Measurements from ENCODE around the gene FAM47E.

DNA sequence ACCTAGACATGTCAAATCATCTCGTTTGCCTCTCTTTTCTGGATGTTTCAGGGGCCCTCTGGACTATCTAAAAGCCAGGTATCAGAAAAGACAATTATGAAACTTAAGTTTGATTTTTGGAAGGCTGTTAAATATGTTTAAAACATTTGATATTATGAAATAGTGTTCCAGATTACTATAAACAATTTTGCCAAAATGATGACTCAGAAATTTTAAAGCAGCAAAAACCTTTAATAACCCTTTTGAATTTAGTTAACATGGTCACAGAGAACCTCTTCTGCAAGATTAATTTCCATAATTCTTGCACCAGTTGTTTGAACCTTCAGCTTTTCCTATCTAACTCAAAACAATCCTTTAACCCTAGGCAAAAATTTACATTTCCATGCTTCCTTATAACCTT lies 18.8 kb upstream of the FAM47E start:
- TF ChIP-seq, protein P1, sequence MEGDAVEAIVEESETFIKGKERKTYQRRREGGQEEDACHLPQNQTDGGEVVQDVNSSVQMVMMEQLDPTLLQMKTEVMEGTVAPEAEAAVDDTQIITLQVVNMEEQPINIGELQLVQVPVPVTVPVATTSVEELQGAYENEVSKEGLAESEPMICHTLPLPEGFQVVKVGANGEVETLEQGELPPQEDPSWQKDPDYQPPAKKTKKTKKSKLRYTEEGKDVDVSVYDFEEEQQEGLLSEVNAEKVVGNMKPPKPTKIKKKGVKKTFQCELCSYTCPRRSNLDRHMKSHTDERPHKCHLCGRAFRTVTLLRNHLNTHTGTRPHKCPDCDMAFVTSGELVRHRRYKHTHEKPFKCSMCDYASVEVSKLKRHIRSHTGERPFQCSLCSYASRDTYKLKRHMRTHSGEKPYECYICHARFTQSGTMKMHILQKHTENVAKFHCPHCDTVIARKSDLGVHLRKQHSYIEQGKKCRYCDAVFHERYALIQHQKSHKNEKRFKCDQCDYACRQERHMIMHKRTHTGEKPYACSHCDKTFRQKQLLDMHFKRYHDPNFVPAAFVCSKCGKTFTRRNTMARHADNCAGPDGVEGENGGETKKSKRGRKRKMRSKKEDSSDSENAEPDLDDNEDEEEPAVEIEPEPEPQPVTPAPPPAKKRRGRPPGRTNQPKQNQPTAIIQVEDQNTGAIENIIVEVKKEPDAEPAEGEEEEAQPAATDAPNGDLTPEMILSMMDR (IDR thresholded peaks at IDR 0.05; ENCODE audit: low read depth, low read length, missing input control): no peak
- TF ChIP-seq, protein P2, sequence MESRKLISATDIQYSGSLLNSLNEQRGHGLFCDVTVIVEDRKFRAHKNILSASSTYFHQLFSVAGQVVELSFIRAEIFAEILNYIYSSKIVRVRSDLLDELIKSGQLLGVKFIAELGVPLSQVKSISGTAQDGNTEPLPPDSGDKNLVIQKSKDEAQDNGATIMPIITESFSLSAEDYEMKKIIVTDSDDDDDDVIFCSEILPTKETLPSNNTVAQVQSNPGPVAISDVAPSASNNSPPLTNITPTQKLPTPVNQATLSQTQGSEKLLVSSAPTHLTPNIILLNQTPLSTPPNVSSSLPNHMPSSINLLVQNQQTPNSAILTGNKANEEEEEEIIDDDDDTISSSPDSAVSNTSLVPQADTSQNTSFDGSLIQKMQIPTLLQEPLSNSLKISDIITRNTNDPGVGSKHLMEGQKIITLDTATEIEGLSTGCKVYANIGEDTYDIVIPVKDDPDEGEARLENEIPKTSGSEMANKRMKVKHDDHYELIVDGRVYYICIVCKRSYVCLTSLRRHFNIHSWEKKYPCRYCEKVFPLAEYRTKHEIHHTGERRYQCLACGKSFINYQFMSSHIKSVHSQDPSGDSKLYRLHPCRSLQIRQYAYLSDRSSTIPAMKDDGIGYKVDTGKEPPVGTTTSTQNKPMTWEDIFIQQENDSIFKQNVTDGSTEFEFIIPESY (IDR thresholded peaks at IDR 0.05): no peak
- TF ChIP-seq JUND (IDR thresholded peaks at IDR 0.05) (no peak), YY1 (IDR thresholded peaks at IDR 0.05) (no peak), HNF4A (conservative IDR thresholded peaks at IDR 0.05) (no peak), SP1 (IDR thresholded peaks at IDR 0.05) (no peak), RXRA (IDR thresholded peaks at IDR 0.05) (no peak), EGR1 (IDR thresholded peaks at IDR 0.05; ENCODE audit: low read depth in 2 of 2) (no peak)
- TF ChIP-seq, protein P3, sequence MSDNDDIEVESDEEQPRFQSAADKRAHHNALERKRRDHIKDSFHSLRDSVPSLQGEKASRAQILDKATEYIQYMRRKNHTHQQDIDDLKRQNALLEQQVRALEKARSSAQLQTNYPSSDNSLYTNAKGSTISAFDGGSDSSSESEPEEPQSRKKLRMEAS (IDR thresholded peaks at IDR 0.05): no peak
- TF ChIP-seq, protein P4, sequence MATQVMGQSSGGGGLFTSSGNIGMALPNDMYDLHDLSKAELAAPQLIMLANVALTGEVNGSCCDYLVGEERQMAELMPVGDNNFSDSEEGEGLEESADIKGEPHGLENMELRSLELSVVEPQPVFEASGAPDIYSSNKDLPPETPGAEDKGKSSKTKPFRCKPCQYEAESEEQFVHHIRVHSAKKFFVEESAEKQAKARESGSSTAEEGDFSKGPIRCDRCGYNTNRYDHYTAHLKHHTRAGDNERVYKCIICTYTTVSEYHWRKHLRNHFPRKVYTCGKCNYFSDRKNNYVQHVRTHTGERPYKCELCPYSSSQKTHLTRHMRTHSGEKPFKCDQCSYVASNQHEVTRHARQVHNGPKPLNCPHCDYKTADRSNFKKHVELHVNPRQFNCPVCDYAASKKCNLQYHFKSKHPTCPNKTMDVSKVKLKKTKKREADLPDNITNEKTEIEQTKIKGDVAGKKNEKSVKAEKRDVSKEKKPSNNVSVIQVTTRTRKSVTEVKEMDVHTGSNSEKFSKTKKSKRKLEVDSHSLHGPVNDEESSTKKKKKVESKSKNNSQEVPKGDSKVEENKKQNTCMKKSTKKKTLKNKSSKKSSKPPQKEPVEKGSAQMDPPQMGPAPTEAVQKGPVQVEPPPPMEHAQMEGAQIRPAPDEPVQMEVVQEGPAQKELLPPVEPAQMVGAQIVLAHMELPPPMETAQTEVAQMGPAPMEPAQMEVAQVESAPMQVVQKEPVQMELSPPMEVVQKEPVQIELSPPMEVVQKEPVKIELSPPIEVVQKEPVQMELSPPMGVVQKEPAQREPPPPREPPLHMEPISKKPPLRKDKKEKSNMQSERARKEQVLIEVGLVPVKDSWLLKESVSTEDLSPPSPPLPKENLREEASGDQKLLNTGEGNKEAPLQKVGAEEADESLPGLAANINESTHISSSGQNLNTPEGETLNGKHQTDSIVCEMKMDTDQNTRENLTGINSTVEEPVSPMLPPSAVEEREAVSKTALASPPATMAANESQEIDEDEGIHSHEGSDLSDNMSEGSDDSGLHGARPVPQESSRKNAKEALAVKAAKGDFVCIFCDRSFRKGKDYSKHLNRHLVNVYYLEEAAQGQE (IDR thresholded peaks at IDR 0.05): no peak

Measured in liver (tissue), 3 donors.